ENCODE data around the gene HEATR3. TPM values are rescaled to one million over a fixed set of nuclear protein-coding genes. Genes with fewer than 3 reads are reported as not detected.

The HEATR3 gene
- total RNA-seq, 2 experiments from 2014 or later: 16.3 to 17.5 TPM

Other genes with a start within 250 kb of the HEATR3 start
- gene ZNF423, start 209.9 kb upstream of the HEATR3 start, total RNA-seq: under 1 TPM in 1 of 2 experiments, not detected in 1; 0.05 TPM
- gene CNEP1R1, start 40.7 kb upstream of the HEATR3 start, total RNA-seq: 10 to 100 TPM; 28.2 to 30.9 TPM
- gene TENT4B, start 87.3 kb downstream of the HEATR3 start, total RNA-seq: 10 to 100 TPM; 17.9 to 18.4 TPM
- gene ADCY7, start 200.6 kb downstream of the HEATR3 start, total RNA-seq: 10 to 100 TPM; 73.4 to 89.6 TPM

Measured in activated naive CD4-positive, alpha-beta T cell treated with anti-CD3 and anti-CD28 coated beads for 36 hours (primary cell).